GM19193 (cell line): ENCODE results near the gene KDSR.
A peak's percentile ranks its signal among the peaks of the same experiment; 100 is the strongest.

Experiments used
- POLR2A ChIP-seq: IDR thresholded peaks from 4 replicates; pipeline ENCODE4 v1.6.1; 2011; ENCODE audit not compliant: insufficient read depth, insufficient read length; ENCODE audit errors: extremely low read depth

Gene KDSR

DNA sequence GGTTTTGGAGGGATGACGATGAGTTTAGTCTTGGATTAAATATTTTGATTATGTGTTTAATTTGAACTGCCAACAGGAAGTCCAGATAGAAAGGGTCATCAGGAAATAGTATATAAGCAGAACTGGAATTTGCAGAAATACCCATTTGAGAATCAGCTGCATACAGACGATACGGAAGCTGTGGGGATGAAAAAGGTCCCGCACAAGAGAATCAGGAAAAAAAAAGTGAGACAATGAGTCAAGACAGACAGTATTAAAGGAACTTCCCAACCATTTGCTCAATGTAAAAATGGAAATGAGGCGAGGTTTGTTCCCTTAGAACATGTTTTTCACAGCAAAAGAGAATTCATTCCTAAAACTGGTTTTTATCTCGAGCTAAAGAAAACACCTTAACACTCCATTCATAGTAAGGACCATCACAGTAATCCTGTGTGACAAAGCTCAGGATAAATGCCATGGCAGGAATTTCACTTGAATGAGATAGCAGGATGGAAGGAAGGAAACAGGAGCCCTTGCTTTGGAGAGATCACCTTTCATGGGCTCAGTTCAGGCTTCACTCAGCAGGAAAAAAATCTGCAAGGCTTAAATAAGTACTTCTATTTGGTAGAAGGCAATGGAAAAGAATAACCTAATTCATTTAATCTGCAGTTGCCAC lies 76.7 kb downstream of the KDSR start:
- TF ChIP-seq POLR2A: no peak

DNA sequence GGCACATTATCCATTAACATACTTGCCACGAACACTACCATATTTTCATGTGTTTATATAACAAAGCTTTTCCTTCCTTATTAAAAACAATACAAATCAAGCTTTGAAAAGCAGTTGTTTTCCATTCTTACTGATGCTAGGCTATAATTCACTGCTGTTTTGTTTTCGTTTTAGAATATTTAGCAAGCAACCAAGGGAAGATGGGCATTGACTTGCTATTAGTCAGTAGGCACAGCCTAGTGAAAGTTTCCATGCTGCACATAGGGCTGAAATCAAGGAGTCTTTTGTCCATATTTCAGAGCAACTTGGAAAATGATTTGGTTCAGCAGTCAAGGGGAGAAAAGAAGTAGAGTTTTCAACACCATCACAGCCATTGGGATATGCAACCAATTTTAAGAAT lies 78.7 kb downstream of the KDSR start:
- no peak for TF ChIP-seq POLR2A

DNA sequence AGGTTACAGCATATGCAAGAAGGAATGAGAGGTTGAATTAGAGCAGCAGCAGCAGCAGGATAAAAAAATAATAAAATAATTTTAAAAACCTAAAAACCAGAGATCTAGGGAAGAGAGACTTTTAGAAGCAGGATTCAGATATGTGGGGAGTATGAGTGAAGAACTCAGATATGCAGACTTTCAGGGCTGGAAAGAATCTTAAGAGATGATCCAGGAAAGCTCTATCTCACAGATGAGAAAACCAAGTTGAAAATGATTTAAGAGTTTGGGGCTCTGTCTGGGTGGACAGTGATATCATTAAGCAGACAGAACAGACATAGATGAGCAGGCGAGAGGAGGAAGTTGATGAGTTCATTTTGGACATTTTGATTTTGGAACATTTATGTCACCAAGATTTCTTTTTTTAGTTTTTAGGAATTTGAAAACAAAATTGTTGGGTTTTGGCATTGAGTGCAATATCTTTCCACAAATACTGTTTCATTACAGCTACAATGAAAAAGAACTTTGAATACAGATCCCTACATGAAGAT lies 79.2 kb downstream of the KDSR start:
- TF ChIP-seq POLR2A: no peak

DNA sequence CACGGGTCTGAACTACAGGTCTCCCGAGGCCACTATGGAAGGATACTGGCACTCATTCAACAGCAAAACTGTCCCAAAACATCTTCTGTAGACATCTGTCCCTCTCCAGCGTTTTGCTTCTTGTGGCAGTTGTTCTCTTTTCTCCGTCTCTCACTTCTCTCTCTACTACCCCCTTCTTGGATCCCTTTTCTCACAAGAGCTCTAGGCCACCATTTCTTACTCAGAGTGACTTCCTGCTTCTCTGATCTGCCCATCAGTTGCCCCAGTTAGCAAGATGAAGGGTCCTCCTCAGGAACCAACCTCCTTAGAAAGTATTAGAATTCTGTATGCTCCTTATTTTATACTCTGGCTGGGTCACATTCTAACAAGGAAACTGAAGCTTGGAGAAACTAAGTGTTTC lies 80.1 kb downstream of the KDSR start:
- no peak for TF ChIP-seq POLR2A

DNA sequence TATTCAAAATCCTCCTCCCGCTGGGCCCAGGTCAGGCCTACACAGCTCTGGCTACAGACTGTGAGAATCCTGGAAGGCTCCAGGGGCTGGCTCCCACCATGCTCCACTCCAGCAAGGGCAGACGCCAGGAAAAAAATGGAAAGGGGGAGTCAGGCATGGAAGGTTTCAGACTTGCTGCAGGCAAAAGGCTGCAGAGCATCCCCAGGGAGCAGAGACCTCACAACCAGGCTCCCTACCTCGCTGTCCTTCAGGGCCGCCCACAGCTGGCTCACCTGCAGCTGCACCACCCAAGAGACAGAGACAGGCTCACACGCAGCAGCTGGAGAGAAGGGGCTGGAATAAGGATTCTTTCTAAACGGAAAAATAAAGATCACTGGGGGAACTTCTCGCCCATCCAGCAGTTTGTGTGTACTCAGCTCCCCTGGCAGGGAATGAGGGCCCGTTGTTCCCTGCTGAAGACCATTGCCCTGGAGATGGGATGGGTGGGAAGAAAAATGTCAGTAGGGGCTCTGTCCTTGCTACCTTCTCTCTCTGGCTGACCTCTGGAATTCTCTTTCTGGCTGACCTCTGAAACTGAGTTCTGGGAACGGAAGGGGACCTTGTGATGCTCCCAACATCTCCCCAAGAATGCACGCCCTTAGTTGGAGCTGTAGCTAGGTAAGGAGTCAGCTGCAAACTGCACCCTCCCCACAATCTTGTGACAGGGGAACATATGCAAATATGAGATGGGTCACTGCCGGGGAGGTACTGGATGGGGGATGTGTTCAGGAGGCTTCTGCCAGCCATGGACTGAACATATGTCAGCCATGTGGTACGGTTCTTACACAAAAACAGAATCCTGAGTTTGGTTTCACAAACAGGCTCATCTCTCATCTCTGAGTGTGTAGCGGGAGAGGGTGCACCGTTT lies 81.9 kb downstream of the KDSR start:
- peak; percentile 61 for TF ChIP-seq POLR2A

DNA sequence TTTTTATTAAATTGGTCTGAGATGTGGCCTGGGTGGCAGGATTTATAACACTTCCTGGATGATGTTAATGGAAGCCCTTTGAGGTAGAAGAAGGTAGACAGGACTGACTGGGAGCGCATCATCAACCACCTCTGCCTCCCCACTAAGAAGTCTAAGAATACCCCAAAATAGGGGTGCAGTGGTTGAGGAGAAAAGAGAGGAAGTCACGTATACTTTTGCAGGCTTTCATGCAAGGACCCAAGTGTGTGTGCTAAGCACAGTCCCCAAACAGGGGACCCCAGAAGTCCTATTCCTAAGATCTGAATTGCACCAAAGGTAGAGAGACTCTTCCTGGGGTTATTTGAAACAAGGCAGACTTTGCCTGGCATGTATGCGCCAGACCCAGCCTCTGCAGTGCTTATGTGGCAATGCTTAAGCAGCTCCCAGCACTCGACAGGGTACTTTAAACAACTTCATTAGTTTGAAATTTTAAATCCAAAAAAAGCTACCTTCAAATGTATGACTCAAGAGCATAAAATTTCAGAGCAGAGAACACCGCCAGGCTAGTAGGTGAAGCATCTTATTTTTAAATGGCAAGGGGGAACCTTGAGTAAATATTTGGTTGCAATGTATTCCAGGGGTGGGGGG lies 82.7 kb downstream of the KDSR start:
- TF ChIP-seq POLR2A: no peak

DNA sequence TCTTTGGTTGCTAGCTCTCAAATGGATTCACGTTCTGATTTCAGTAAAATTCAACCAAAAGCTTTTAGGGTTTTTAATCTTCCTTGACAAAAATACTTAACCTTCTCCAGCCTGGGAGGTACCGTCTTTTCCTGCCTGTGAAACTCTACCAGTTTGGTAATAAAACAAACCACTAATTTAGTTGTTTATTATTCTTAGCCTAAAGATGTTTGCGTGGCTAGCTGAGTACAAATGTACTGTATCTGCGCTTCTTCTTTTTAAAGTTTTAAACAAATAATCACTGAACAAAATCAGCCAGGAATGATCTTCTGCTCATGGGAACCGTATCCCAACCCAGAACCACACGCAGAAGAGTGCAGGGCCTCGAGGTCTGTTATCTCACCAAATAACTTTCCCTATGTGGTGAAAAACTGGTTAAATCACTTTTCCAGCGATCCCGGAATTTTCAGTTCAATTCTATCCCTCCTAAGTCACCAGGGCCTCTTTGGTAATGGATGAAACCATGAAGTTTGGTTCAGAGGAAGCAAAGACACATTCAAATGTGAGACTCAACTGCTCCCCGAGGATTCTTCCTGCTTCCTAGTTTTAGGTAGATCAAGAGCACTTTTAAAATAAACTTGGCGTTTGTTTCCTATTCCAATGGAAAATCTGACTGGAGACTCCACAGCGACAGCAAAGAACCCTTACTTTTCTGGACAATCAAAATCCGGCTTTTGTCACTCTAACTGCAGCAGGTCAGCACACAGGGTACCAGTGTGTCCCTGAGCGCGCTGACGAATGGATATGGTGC lies 83.5 kb downstream of the KDSR start:
- TF ChIP-seq POLR2A: no peak

DNA sequence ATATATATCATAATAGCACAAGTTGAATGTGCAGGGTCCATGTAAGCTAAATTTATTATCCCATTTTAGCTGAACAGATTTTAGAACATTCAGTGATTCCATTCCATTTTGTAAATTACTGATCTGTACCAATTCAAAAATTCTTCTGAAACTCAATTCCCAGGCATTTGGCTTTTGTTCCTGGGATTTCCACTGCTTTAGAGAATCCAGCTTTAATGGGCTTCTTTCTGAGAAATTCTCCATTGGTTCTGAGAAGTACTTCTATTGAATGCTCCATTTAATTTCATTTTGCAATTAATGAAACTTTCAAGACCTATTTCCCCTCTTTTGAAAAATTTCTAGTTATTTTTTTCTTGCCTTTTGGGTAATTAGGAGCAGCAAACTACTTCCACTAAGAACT lies 84.2 kb downstream of the KDSR start:
- TF ChIP-seq POLR2A: no peak
